OCI-LY7 (cell line): ENCODE data around the gene PLXDC1.

Experiments used
- EZH2phosphoT487 ChIP-seq: fragments of 200-600 bp; sonication (generic); IDR thresholded peaks from 2 replicates; pipeline ENCODE4 v1.6.1; 2018; ENCODE audit warnings: low read depth, borderline replicate concordance, mild to moderate bottlenecking, mixed run types, antibody characterized with exemption, low read length, moderate library complexity, mixed read lengths
- TF ChIP-seq, protein P1 (sequence below): fragments of 200-600 bp; sonication (generic); conservative IDR thresholded peaks from 2 replicates; pipeline ENCODE4 v1.5.1; 2014; ENCODE audit warnings: mild to moderate bottlenecking, antibody characterized with exemption, low read length, moderate library complexity, mixed read lengths

DNA sequence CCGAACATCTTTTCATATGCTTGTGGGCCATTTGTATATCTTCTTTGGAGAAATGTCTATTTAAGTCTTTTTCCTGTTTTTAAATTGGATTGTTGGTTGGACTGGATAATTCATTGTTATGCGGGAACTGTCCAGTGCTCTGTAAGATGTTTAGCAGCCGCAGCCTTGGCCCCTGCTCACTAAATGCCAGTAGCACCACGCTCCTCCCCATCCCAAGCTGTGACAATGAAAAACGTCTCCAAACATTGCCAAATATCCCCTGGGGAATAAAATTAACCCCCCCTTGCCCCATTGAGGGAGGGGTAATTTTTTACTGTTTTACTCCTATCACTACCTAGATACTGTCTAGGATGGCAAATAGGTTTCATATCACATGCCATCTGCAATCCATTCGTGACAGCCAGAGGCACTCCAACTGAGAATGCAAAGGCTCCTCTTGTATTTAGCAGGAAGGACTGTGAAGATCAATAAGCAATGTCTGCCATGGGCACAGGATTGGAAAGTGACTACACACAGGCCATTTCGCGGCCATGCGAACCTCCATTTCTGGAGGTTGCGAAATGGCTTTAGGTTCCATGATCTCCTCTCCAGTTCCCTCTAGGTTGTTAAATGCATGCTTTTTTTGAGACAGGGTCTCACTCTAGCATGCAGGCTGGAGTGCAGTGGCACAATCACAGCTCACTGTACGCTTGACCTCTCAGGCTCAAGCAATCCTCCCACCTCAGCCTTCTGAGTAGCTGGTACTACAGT lies 9.3 kb downstream of the PLXDC1 start:
- TF ChIP-seq, protein P1, sequence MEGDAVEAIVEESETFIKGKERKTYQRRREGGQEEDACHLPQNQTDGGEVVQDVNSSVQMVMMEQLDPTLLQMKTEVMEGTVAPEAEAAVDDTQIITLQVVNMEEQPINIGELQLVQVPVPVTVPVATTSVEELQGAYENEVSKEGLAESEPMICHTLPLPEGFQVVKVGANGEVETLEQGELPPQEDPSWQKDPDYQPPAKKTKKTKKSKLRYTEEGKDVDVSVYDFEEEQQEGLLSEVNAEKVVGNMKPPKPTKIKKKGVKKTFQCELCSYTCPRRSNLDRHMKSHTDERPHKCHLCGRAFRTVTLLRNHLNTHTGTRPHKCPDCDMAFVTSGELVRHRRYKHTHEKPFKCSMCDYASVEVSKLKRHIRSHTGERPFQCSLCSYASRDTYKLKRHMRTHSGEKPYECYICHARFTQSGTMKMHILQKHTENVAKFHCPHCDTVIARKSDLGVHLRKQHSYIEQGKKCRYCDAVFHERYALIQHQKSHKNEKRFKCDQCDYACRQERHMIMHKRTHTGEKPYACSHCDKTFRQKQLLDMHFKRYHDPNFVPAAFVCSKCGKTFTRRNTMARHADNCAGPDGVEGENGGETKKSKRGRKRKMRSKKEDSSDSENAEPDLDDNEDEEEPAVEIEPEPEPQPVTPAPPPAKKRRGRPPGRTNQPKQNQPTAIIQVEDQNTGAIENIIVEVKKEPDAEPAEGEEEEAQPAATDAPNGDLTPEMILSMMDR = no peak
- TF ChIP-seq EZH2phosphoT487 = no peak
